GM21367 (cell line): ENCODE data around the gene LRWD1.
"Not testable (repeated sequence)": the region's sequence is repeated elsewhere in the genome, so short reads cannot be mapped to it uniquely, and the experiment has no call there.

Experiments
- ATAC-seq: cut with Tn5 transposase; IDR thresholded peaks from one replicate; pipeline ENCODE4 v1.9.1; 2021; ENCODE audit not compliant: unreplicated experiment

The LRWD1 gene

DNA sequence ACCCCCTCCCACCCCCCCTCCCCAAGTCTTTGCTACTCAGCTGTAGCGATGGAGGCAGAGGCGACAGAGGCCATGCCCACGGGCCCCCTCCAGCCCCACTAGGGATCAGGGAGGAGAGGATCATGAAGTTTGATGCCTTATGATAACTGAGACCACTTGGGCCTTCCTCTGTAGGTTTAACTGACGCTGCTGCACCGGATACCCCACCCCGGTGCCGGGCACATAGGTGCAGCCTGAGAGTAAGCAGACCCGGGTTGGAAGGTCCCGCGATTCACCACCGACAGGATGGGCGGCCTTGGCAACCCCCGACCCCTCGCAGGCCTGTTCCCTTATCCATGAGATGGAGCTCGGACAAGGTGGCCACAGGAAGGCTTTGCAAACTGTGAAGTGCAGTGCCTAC is 29.2 kb downstream of the LRWD1 start:
- not testable (repeated sequence) for ATAC-seq

- ATAC-seq: peak; percentile 63
Observed at GRCh38 chr7:102494473-102495149, 29.8 kb downstream of the LRWD1 start.

DNA sequence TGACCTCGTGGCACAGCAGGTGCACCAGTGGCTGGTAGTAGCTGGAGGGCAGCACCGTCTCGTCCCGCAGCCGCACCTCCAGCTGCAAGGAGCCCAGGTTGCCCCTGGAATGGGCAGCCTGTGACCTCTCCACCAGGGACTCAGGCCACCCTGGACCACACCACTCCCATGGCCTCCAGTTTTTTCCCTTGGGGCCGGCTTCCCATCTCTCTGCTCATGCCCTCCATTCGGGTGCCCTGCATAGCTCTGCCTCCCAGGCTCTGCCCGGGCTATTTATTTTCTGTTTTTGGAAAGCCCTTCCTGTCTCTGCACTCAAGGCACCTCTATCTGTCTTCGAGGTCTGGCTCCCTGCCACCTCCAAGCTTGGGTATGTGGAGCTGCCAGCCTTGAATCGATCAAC is 32.1 kb downstream of the LRWD1 start:
- not testable (repeated sequence) for ATAC-seq

- not testable (repeated sequence) for ATAC-seq
Observed at GRCh38 chr7:102497308-102497707, 32.5 kb downstream of the LRWD1 start.

GRCh38 chr7:102498321-102498720 is 33.5 kb downstream of the LRWD1 start:
- ATAC-seq: not testable (repeated sequence)

DNA sequence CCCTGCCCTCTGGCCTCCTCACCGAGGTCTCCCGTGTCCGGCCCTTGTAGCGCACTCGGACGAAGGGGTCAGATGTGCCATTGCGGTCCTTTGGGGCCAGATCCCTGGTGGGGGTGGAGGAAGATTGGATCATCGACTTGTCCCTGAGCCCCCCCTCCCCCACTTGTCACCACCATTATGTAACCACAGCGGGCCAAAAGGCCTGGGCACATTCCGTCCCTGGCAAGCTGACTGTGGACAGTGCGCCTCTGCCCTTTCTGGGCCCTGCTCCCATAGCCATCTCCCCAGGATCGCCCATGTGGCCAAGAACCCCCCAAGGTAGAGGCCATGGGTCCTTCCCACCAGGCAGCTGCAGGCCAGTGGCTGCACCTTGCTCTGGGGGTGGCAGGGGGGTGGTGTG is 38.4 kb downstream of the LRWD1 start:
- ATAC-seq: not testable (repeated sequence)

GRCh38 chr7:102505298-102506185 is 40.8 kb downstream of the LRWD1 start:
- ATAC-seq: not testable (repeated sequence)

- not testable (repeated sequence) for ATAC-seq
Observed at GRCh38 chr7:102507410-102508088, 42.8 kb downstream of the LRWD1 start.

DNA sequence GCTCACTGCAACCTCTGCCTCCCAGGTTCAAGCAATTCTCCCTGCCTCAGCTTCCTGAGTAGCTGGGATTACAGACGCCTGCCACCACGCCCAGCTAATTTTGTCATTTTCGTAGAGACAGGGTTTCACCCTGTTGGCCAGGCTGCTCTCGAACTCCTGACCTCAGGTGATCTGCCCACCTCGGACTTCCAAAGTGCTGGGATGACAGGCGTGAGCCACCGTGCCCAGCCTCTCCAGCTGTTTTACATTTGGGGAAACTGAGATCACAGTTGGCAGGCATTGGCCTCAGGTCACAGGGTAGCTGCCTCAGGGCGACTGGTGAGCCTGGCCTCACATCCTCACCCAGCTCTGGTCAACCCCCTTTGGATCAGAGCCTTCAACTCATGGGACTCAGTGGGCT is 45.8 kb downstream of the LRWD1 start:
- not testable (repeated sequence) for ATAC-seq

GRCh38 chr7:102511860-102512522 is 47.2 kb downstream of the LRWD1 start:
- peak; percentile 37 for ATAC-seq

DNA sequence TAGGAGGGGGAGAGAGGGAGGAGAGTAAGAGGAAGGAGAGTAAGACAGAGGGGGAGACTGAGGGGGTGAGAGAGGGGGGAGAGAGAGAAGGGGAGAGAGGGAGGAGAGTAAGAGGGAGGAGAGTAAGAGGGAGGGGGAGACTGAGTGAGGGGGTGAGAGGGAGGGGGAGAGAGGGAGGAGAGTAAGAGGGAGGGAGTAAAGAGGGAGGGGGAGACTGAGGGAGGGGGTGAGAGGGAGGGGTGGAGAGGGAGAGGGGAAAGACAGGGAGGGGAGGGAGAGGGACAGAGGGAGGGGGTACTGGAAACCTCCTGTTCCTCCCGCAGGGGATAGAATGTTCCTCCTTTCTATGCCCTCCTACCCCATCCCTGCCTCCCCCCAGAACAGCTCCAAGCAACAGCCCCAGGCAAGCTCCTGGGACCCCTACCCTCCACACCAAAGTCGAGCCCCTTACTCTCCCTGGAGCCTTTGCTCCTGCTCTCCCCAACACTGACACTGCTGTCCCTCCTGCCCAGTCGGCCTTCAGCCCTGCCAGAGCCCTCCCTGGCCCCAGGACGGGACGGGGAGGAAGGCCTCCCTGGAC is 47.9 kb downstream of the LRWD1 start:
- not testable (repeated sequence) for ATAC-seq

- peak; percentile 60 for ATAC-seq
Observed at GRCh38 chr7:102514881-102515721, 50.3 kb downstream of the LRWD1 start.

DNA sequence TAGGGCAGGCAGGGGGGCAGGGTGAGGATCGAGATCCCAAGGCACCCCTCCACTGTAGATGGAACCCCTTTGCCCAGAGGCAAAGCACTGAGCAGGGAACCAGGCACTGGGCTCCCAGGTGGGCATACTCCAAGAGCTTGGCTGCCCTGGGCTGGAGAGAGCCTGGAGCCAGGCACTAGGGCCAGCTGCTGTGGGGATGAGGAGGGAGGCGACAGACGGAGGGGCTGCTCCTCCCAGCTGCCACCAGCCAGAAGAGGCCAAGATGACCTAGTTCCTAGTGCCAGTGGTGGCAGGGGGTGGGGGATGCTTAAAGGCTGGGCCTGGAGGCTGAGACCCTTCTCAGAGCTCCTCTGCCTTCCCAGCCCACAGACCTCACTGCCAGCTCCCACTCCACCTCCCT is 51.1 kb downstream of the LRWD1 start:
- not testable (repeated sequence) for ATAC-seq

- not testable (repeated sequence) for ATAC-seq
Observed at GRCh38 chr7:102516951-102517350, 52.2 kb downstream of the LRWD1 start.

DNA sequence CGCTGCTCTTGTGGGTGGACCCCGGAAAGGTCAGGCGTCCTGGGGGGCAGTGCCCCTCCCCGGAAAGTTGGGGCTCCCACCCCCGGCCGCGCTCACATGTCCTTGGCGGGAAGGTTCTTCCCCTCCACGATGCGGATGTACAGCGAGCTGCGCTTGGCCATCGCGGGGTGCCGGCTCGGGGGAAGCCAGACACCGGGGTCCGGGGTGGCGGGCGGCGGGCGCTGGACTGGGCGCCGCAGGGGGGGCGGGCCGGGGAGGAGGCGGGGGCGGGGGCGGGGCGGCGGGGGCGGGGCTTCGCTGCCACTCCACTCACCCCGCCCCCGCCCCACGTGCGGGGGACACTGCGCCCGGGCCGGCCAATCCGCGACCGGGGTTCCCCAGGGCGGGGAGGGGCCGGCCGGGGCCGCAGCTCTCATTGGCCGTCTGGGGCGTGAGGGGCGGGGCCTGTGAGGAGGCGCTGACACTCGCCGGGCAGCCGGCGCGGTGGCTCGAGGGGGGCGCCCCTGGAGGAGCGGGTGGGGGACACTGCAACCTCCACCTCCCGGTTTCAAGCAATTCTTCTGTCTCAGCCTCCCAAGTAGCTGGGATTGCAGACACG is 52.9 kb downstream of the LRWD1 start, which contains the start of gene RASA4B:
TSS of gene RASA4B (minus strand) at position 228 of the 598 bp plus-strand sequence. CDS start at position 161, 67 bp downstream.
- peak; percentile 59 for ATAC-seq

GRCh38 chr7:102520797-102521196 is 56.0 kb downstream of the LRWD1 start:
- ATAC-seq: not testable (repeated sequence)
